ENCODE results near the gene OMG. TPM values are rescaled to one million over a fixed set of nuclear protein-coding genes. Genes with fewer than 3 reads are reported as not detected.

OMG gene
- total and polyA plus RNA-seq, 2 donors (not counting 1 experiment from before 2014, with no cell fraction given), result 17.3 to 26.8 TPM

DNA sequence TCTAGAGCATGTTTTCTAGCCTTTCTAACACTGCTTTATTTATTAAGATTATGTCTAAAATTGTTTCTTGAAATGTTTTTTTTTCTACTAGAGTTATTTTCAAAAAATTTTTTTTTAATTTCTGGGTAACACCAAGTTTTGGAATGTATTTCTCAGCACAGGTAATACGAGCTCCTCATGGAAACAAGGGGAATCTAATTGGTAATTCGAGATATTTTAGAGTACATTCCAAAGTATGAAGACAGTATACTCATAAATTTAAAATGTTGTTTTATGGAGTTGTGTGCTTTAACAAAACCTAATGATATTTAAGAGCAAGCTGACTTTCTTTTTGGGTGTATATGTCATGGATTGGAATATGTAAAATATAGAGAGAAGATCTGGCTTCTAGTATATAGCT lies 42.4 kb downstream of the OMG start:
- no peak for TF ChIP-seq EZH2 (IDR thresholded peaks at IDR 0.05; ENCODE audit: low read length, missing control alignments)
- TF ChIP-seq CTCF (conservative IDR thresholded peaks at IDR 0.05 in 1 of 2, IDR thresholded peaks at IDR 0.05 in 1 of 2; ENCODE audit: low read depth in 1 of 2, low read length in 2 of 2), result no peak
- Histone ChIP-seq H3K4me2 (ENCODE audit: extremely low read depth, insufficient read depth, low read length) (no peak overlapping the region), H4K20me1 (ENCODE audit: control insufficient read depth, extremely low read depth, insufficient read depth, low read length) (no peaks in the 10 kb centered on the region), H3K4me1 (ENCODE audit: control insufficient read depth, extremely low read depth, insufficient read depth, low read length) (peaks cover 16% of the 10 kb centered on the region), H3K9ac (ENCODE audit: insufficient read depth, low read length) (no peak overlapping the region), H2AFZ (ENCODE audit: low read length) (no peak overlapping the region), H3K9me3 (ENCODE audit: control insufficient read depth, insufficient read depth, low read depth, low read length) (no peaks in the 10 kb centered on the region), H3K79me2 (ENCODE audit: control insufficient read depth, insufficient read depth, low read length) (no peaks in the 10 kb centered on the region), H3K4me3 (replicated peaks in 1 of 4; ENCODE audit: control extremely low read depth in 1 of 4, insufficient read depth in 1 of 4, low read depth in 3 of 4, low read length in 4 of 4) (no peak overlapping the region), H3K27ac (ENCODE audit: insufficient read depth, low read length) (no peak overlapping the region), H3K36me3 (ENCODE audit: control insufficient read depth, insufficient read depth, low read length) (no peaks in the 10 kb centered on the region), H3K27me3 (ENCODE audit: control insufficient read depth, insufficient read depth, low read length) (no peaks in the 10 kb centered on the region)
- no peak for DNase-seq (ENCODE audit: low read depth in 2 of 2)

DNA sequence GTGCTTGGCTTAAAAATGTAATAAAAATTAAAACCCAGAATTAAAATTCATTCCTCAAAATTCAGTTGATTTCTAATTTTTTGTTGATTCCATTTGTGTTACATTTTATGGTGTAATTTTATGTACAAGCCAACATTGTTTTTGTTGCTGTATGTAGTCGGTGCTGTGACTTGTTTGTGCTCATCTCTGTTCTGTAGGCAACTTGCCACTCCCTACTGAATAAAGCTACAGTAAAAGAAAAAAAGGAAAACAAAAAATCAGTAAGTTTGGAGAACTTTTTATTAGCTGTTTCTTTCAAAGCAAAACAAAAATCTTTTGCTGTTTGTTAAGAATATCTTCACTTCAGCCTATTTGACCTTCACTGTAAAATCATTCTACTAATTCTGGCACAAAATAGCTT lies 44.3 kb downstream of the OMG start:
- no peak overlapping the region for H2AFZ ChIP-seq (ENCODE audit: low read length)
- no peaks in the 10 kb centered on the region for H3K79me2 ChIP-seq (ENCODE audit: control insufficient read depth, insufficient read depth, low read length)
- no peak for DNase-seq (ENCODE audit: low read depth in 2 of 2)
- peaks cover 17% of the 10 kb centered on the region for H3K4me1 ChIP-seq (ENCODE audit: control insufficient read depth, extremely low read depth, insufficient read depth, low read length)
- no peak overlapping the region for H3K27ac ChIP-seq (ENCODE audit: insufficient read depth, low read length)
- no peak overlapping the region for H3K9ac ChIP-seq (ENCODE audit: insufficient read depth, low read length)
- TF ChIP-seq EZH2 (IDR thresholded peaks at IDR 0.05; ENCODE audit: low read length, missing control alignments) (no peak), CTCF (conservative IDR thresholded peaks at IDR 0.05 in 1 of 2, IDR thresholded peaks at IDR 0.05 in 1 of 2; ENCODE audit: low read depth in 1 of 2, low read length in 2 of 2) (no peak)
- no peaks in the 10 kb centered on the region for H3K36me3 ChIP-seq (ENCODE audit: control insufficient read depth, insufficient read depth, low read length)
- no peaks in the 10 kb centered on the region for H3K27me3 ChIP-seq (ENCODE audit: control insufficient read depth, insufficient read depth, low read length)
- H3K4me3 ChIP-seq (replicated peaks in 1 of 4; ENCODE audit: control extremely low read depth in 1 of 4, insufficient read depth in 1 of 4, low read depth in 3 of 4, low read length in 4 of 4), result no peak overlapping the region
- H4K20me1 ChIP-seq (ENCODE audit: control insufficient read depth, extremely low read depth, insufficient read depth, low read length), result no peaks in the 10 kb centered on the region
- H3K9me3 ChIP-seq (ENCODE audit: control insufficient read depth, insufficient read depth, low read depth, low read length), result no peaks in the 10 kb centered on the region
- H3K4me2 ChIP-seq (ENCODE audit: extremely low read depth, insufficient read depth, low read length), result no peak overlapping the region

GRCh38 chr17:31251970-31252328 lies 45.1 kb downstream of the OMG start:
- Histone ChIP-seq H3K79me2 (ENCODE audit: control insufficient read depth, insufficient read depth, low read length) (no peaks in the 10 kb centered on the region), H3K4me3 (replicated peaks in 1 of 4; ENCODE audit: control extremely low read depth in 1 of 4, insufficient read depth in 1 of 4, low read depth in 3 of 4, low read length in 4 of 4) (no peak overlapping the region), H3K27me3 (ENCODE audit: control insufficient read depth, insufficient read depth, low read length) (no peaks in the 10 kb centered on the region), H3K9ac (ENCODE audit: insufficient read depth, low read length) (no peak overlapping the region), H2AFZ (ENCODE audit: low read length) (no peak overlapping the region), H3K4me2 (ENCODE audit: extremely low read depth, insufficient read depth, low read length) (no peak overlapping the region), H3K9me3 (ENCODE audit: control insufficient read depth, insufficient read depth, low read depth, low read length) (no peaks in the 10 kb centered on the region), H3K36me3 (ENCODE audit: control insufficient read depth, insufficient read depth, low read length) (no peaks in the 10 kb centered on the region), H3K27ac (ENCODE audit: insufficient read depth, low read length) (no peak overlapping the region), H3K4me1 (ENCODE audit: control insufficient read depth, extremely low read depth, insufficient read depth, low read length) (peaks cover 17% of the 10 kb centered on the region), H4K20me1 (ENCODE audit: control insufficient read depth, extremely low read depth, insufficient read depth, low read length) (no peaks in the 10 kb centered on the region)
- no peak for DNase-seq (ENCODE audit: low read depth in 2 of 2)
- TF ChIP-seq EZH2 (IDR thresholded peaks at IDR 0.05; ENCODE audit: low read length, missing control alignments) (no peak), CTCF (conservative IDR thresholded peaks at IDR 0.05 in 1 of 2, IDR thresholded peaks at IDR 0.05 in 1 of 2; ENCODE audit: low read depth in 1 of 2, low read length in 2 of 2) (no peak)
